ENCODE data around the gene IFNA13. TPM values are rescaled to one million over a fixed set of nuclear protein-coding genes. Genes with fewer than 3 reads are reported as not detected.
A peak's percentile ranks its signal among the peaks of the same experiment; 100 is the strongest.

IFNA13 gene
- total and polyA plus RNA-seq, 2 of the 13 experiments (the other 11 are each of a cell fraction or from before 2014, with no cell fraction given) = not detected

GRCh38 chr9:21395778-21396717 is 28.2 kb upstream of the IFNA13 start (continued):
- TF ChIP-seq ZNF510 (CRISPR knock-in tag; IDR thresholded peaks at IDR 0.05; ENCODE audit: low read depth) (no peak), SRSF4 (IDR thresholded peaks at IDR 0.05; ENCODE audit: low read depth, low read length, poor library complexity, severe bottlenecking) (no peak), ZNF768 (CRISPR knock-in tag; IDR thresholded peaks at IDR 0.05) (peak; percentile 30; the same call in 1 of the 2 replicates), ZNF230 (CRISPR knock-in tag; IDR thresholded peaks at IDR 0.05) (no peak), MYPOP (CRISPR knock-in tag; IDR thresholded peaks at IDR 0.05) (no peak), RAD21 (CRISPR knock-in tag; IDR thresholded peaks at IDR 0.05) (peak; percentile 65), MAX (IDR thresholded peaks at IDR 0.05) (no peak), KAT8 (CRISPR knock-in tag; IDR thresholded peaks at IDR 0.05) (0 out of 2 replicates have a peak, but pooled peaks have one; percentile 29), GMEB1 (CRISPR knock-in tag; IDR thresholded peaks at IDR 0.05; ENCODE audit: borderline replicate concordance) (no peak), ZBTB21 (CRISPR knock-in tag; IDR thresholded peaks at IDR 0.05) (no peak), MED13 (CRISPR knock-in tag; IDR thresholded peaks at IDR 0.05) (no peak), ZNF614 (CRISPR knock-in tag; IDR thresholded peaks at IDR 0.05; ENCODE audit: borderline replicate concordance) (no peak), POGZ (CRISPR knock-in tag; IDR thresholded peaks at IDR 0.05) (no peak), CBFB (CRISPR knock-in tag; IDR thresholded peaks at IDR 0.05) (no peak), ZFP36 (IDR thresholded peaks at IDR 0.05; ENCODE audit: borderline replicate concordance, low read depth, low read length, partially characterized antibody) (no peak), KLF11 (CRISPR knock-in tag; IDR thresholded peaks at IDR 0.05) (no peak), NFIB (CRISPR knock-in tag; IDR thresholded peaks at IDR 0.05; ENCODE audit: borderline replicate concordance) (no peak), SALL1 (CRISPR knock-in tag; IDR thresholded peaks at IDR 0.05) (peak; percentile 36), ZFP91 (CRISPR knock-in tag; IDR thresholded peaks at IDR 0.05; ENCODE audit: borderline replicate concordance) (peak; percentile 36; the same call in 1 of the 2 replicates), HNRNPLL (IDR thresholded peaks at IDR 0.05; ENCODE audit: low read depth, low read length, poor library complexity, severe bottlenecking) (peak; percentile 39), ZNF121 (CRISPR knock-in tag; IDR thresholded peaks at IDR 0.05) (peak; percentile 74)
